PC-3 (cell line): ENCODE data around the gene DIP2B. TPM values are rescaled to one million over a fixed set of nuclear protein-coding genes. Genes with fewer than 3 reads are reported as not detected.

Experiments
- ATAC-seq: fragments of 200-7000 bp; cut with Tn5 transposase; 2 replicates; pipeline ENCODE4 v1.9.1; 2020; ENCODE audit warnings: mild to moderate bottlenecking, moderate library complexity
- BruUV-seq: library from RNA; stranded (reverse); fragments of 400-500 nt; replicated peaks from 2 replicates; lab custom pipeline; 2021; lab: Mats Ljungman, UMichigan
- CTCF ChIA-PET: fragments of 300-600 bp; sonication (Branson Sonifier 250); formaldehyde crosslinking; loops from one replicate; lab custom pipeline; 2022; ENCODE audit warnings: antibody characterized with exemption; lab: Charles Lee
- POLR2A ChIA-PET: fragments of 300-600 bp; sonication (Branson Sonifier 250); formaldehyde crosslinking; loops from one replicate; lab custom pipeline; 2022; ENCODE audit warnings: antibody characterized with exemption; ENCODE audit not compliant: unreplicated experiment; lab: Charles Lee
- DNase-seq: peaks from one replicate; pipeline ENCODE4 v3.0.0-alpha.2; 2015
- H2AFZ ChIP-seq: fragments of 300-600 bp; sonication (generic); 2 replicates; pipeline ENCODE4 v1.6.0; 2016; ENCODE audit warnings: antibody characterized with exemption, low read length
- H3F3A ChIP-seq: fragments of 300-600 bp; sonication (generic); one replicate; pipeline ENCODE4 v1.6.0; 2017; ENCODE audit warnings: antibody characterized with exemption, low read length, control low read depth, mild to moderate bottlenecking; ENCODE audit not compliant: unreplicated experiment
- H3K27ac ChIP-seq: fragments of 300-600 bp; sonication (generic); 2 replicates; pipeline ENCODE4 v1.5.1; 2016; ENCODE audit warnings: mild to moderate bottlenecking, low read length
- H3K27me3 ChIP-seq: fragments of 300-600 bp; sonication (generic); 2 replicates; pipeline ENCODE4 v1.6.1; 2016; ENCODE audit warnings: low read length, mixed read lengths
- H3K36me3 ChIP-seq: fragments of 300-600 bp; sonication (generic); 2 replicates; pipeline ENCODE4 v1.6.1; 2016; ENCODE audit warnings: low read depth, mixed run types, low read length, mixed read lengths
- H3K4me1 ChIP-seq: fragments of 300-600 bp; sonication (generic); 2 replicates; pipeline ENCODE4 v1.5.1; 2016; ENCODE audit warnings: low read length; ENCODE audit not compliant: insufficient read depth
- H3K4me2 ChIP-seq: fragments of 300-600 bp; sonication (generic); 2 replicates; pipeline ENCODE4 v1.6.0; 2016; ENCODE audit warnings: low read length
- H3K4me3 ChIP-seq: fragments of 300-600 bp; sonication (generic); 2 replicates; pipeline ENCODE4 v1.5.1; 2016; ENCODE audit warnings: mild to moderate bottlenecking, low read length, mixed read lengths
- H3K79me2 ChIP-seq: fragments of 300-600 bp; sonication (generic); 2 replicates; pipeline ENCODE4 v1.6.1; 2017; ENCODE audit warnings: low read length, mixed read lengths
- H3K9ac ChIP-seq: fragments of 300-600 bp; sonication (generic); 2 replicates; pipeline ENCODE4 v1.6.0; 2016; ENCODE audit warnings: mild to moderate bottlenecking, low read length
- H3K9me2 ChIP-seq: fragments of 300-600 bp; sonication (generic); replicated peaks from 2 replicates; pipeline ENCODE4 v1.6.1; 2016; ENCODE audit warnings: mixed run types, low read length, mixed read lengths
- H3K9me3 ChIP-seq: fragments of 300-600 bp; sonication (generic); 2 replicates; pipeline ENCODE4 v1.6.1; 2016; ENCODE audit warnings: low read length, mixed read lengths
- H4K20me1 ChIP-seq: fragments of 300-600 bp; sonication (generic); 2 replicates; pipeline ENCODE4 v1.6.1; 2016; ENCODE audit warnings: low read length, mixed read lengths
- CTCF ChIP-seq: fragments of 300-600 bp; sonication (generic); conservative IDR thresholded peaks from 2 replicates; pipeline ENCODE4 v1.5.1; 2017; ENCODE audit warnings: antibody characterized with exemption, low read depth, mild to moderate bottlenecking, low read length
- EZH2 ChIP-seq: fragments of 300-600 bp; sonication (generic); IDR thresholded peaks from one replicate; pipeline ENCODE4 v1.6.1; 2017; ENCODE audit warnings: antibody characterized with exemption, mild to moderate bottlenecking, low read length; ENCODE audit not compliant: unreplicated experiment
- EZH2phosphoT487 ChIP-seq: fragments of 300-600 bp; sonication (generic); IDR thresholded peaks from 2 replicates; pipeline ENCODE4 v1.6.1; 2018; ENCODE audit warnings: mild to moderate bottlenecking, antibody characterized with exemption, low read length, borderline replicate concordance
- intact Hi-C: fragments of 100-400 bp; cut with micrococcal nuclease; formaldehyde crosslinking; loops from 2 replicates; pipeline ENCODE4 v1.9.0; 2023
- total RNA-seq: library from RNA; depleted of rRNA; stranded (reverse); fragments of >200 nt; gene quantifications from 2 replicates; pipeline ENCODE4 v1.2.3, GENCODE V29; 2014

The DIP2B gene
- total RNA-seq, 1 experiment from 2014 or later: 36.3 TPM

DNA sequence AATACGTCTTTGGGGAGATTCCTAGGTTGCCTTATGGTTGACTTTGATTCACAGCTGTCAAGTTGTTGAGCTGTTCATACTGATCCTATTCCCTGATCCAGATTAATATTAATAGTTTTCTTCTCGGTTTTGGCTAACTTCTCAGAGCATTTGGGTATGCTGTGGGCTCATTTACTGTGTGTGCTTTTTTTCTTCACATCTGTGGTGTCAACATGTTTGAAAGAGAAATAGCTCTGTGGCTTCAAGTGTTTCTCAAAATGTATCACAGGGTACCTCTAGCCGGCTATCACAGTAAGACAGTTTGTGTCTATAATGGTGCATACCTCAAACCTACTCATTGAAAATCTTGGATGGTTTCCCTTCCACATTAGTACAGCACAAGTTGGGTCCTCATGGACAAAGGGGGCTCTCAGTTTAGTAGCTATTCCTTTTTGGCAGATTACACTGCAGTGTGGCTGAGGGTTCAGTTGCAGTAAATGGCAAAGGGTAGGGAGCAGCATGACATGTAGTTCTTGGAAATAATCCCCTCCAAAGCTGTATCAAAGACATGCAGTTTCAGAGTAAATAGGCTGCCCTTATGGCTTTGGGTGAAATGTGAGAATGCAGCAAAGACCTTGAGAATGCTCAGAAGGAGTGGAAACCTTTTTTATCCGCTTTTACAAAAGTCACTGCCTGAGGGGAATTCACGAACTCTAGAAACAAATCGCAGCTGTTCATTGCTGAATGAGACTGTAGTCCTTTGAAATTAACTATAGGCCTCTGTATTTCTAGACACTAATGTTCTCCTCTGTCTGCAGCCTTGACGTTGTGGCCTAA is 156.7 kb downstream of the DIP2B start:
- 0 out of 2 replicates have a peak, but pooled peaks cover 3% of the 10 kb centered on the region for H3K79me2 ChIP-seq
- H3K9ac ChIP-seq: no peak overlapping the region
- H3K9me2 ChIP-seq: no peaks in the 10 kb centered on the region
- intact Hi-C loops: no loop called here
- ATAC-seq (no peak), DNase-seq (no peak)
- H3K27me3 ChIP-seq: no peaks in the 10 kb centered on the region
- TSS peak; percentile 7 for BruUV-seq
- no peaks in the 10 kb centered on the region for H4K20me1 ChIP-seq
- peaks cover 12% of the 10 kb centered on the region; the same call in 1 of the 2 replicates for H3K36me3 ChIP-seq
- H3K4me1 ChIP-seq: peaks cover 19% of the 10 kb centered on the region
- H3K4me3 ChIP-seq: no peak overlapping the region
- H3F3A ChIP-seq: no peaks in the 10 kb centered on the region
- ChIA-PET POLR2A (no interaction called here), CTCF (interaction anchor here (0.7 kb wide), 1 partner anchor 157 kb away, joined by 5 read pairs; no protein-coding TSS in a partner anchor)
- no peak overlapping the region for H3K27ac ChIP-seq
- H2AFZ ChIP-seq: no peak overlapping the region
- TF ChIP-seq CTCF: no peak
- TF ChIP-seq EZH2phosphoT487: no peak
- TF ChIP-seq EZH2: no peak
- no peaks in the 10 kb centered on the region for H3K9me3 ChIP-seq
- H3K4me2 ChIP-seq: no peak overlapping the region

DNA sequence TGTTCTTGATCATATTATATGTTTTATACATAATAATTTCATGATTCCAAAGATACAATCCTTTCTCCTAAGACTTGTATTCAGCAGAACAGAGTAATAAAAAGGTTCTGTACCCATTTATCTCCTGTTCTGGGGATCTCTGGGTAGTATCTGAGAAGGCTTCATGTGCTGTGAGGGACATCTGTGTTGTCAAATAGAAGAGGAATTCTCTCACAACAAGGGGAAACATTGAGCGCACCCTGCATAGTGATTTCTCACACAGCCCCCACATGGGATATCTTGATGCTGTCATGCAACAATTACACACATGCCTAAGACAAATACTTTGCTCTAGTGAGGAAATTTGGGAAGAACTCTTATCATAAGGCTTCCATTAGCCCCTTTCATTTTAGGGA is 157.3 kb downstream of the DIP2B start:
- Histone ChIP-seq H3K79me2 (0 out of 2 replicates have a peak, but pooled peaks cover 3% of the 10 kb centered on the region), H4K20me1 (no peaks in the 10 kb centered on the region), H3K27ac (no peak overlapping the region), H3F3A (no peaks in the 10 kb centered on the region), H3K27me3 (no peaks in the 10 kb centered on the region), H3K9ac (no peak overlapping the region), H3K4me1 (peaks cover 19% of the 10 kb centered on the region), H3K9me3 (no peaks in the 10 kb centered on the region), H2AFZ (no peak overlapping the region), H3K36me3 (peaks cover 12% of the 10 kb centered on the region; the same call in 1 of the 2 replicates), H3K4me3 (no peak overlapping the region), H3K4me2 (no peak overlapping the region), H3K9me2 (no peaks in the 10 kb centered on the region)
- BruUV-seq: no TSS peak
- CTCF ChIA-PET: no interaction called here
- no peak for DNase-seq
- POLR2A ChIA-PET: no interaction called here
- intact Hi-C loops: no loop called here
- ATAC-seq: no peak
- no peak for TF ChIP-seq EZH2
- no peak for TF ChIP-seq CTCF
- TF ChIP-seq EZH2phosphoT487: no peak

- intact Hi-C loops: no loop called here
- no peak overlapping the region for H3K4me3 ChIP-seq
- H3K36me3 ChIP-seq: peaks cover 10% of the 10 kb centered on the region; the same call in 1 of the 2 replicates
- BruUV-seq: no TSS peak
- TF ChIP-seq EZH2phosphoT487: no peak
- no peak for TF ChIP-seq EZH2
- no peak for TF ChIP-seq CTCF
- H4K20me1 ChIP-seq: no peaks in the 10 kb centered on the region
- no peaks in the 10 kb centered on the region for H3K9me3 ChIP-seq
- H3K4me1 ChIP-seq: peaks cover 16% of the 10 kb centered on the region
- POLR2A ChIA-PET: no interaction called here
- no peak overlapping the region for H2AFZ ChIP-seq
- no peak overlapping the region for H3K9ac ChIP-seq
- ATAC-seq (peak; percentile 48), DNase-seq (peak; percentile 31)
- peak overlapping the region; percentile 7; the same call in 1 of the 2 replicates for H3K27ac ChIP-seq
- 0 out of 2 replicates have a peak overlapping the region, but pooled peaks have one; percentile 21 for H3K4me2 ChIP-seq
- H3K9me2 ChIP-seq: no peaks in the 10 kb centered on the region
- no peaks in the 10 kb centered on the region for H3F3A ChIP-seq
- CTCF ChIA-PET: no interaction called here
- H3K27me3 ChIP-seq: no peaks in the 10 kb centered on the region
- H3K79me2 ChIP-seq: 0 out of 2 replicates have a peak, but pooled peaks cover 3% of the 10 kb centered on the region
Measured at GRCh38 chr12:50665170-50665569, 160.4 kb downstream of the DIP2B start.
